Vagina (tissue), 2 donors: ENCODE results near the gene DNASE1L2.

ENCODE experiments used
- CTCF ChIP-seq, 3 experiments: fragments of 450-650 bp in 2 of 3; fragments of 200-600 bp in 1 of 3; sonication (generic) in 1 of 3; IDR thresholded peaks; one replicate each; pipeline ENCODE4 v1.5.1; 2017 to 2019; ENCODE audit warnings: antibody characterized with exemption in 3 of 3, mild to moderate bottlenecking in 2 of 3, moderate library complexity in 2 of 3
- POLR2AphosphoS5 ChIP-seq, 2 donors: sonication (generic); formaldehyde crosslinking; IDR thresholded peaks; one replicate each; pipeline ENCODE4 v1.9.0; 2017; ENCODE audit warnings: antibody characterized with exemption in 2 of 2, mild to moderate bottlenecking in 2 of 2, low read depth in 1 of 2; ENCODE audit not compliant: insufficient read depth in 1 of 2

DNA sequence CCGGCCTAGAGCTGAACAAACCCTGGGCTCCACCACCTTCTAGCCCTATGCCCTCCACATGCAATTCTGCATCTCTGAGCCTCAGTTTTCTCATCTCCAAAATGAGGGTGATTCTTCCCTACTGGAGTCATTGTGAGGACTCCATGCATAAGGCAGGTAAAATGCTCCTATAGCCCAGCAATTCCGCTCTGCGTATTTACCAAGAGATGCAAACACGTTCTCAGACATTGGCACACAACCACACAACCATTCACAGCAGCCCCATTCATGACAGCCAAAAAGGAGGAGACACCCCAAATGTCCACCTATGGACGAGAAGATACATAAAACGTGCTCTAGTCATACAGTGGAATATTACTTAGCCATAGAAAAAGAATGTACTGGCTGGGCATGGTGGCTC is 35.9 kb upstream of the DNASE1L2 start:
- TF ChIP-seq CTCF (IDR thresholded peaks at IDR 0.05): no peak
- no peak for TF ChIP-seq POLR2AphosphoS5 (IDR thresholded peaks at IDR 0.05; ENCODE audit: insufficient read depth in 1 of 2, low read depth in 1 of 2)
